ENCODE measurements around the gene DBNDD1. TPM values are rescaled to one million over a fixed set of nuclear protein-coding genes. Genes with fewer than 3 reads are reported as not detected.

The DBNDD1 gene
- polyA plus RNA-seq, 1 of the 3 experiments (the other 2 are of a cell fraction) = 27.9 TPM

- no peak overlapping the region for H3K9ac ChIP-seq
- H2AFZ ChIP-seq (ENCODE audit: low read depth) = no peak overlapping the region
- 89% methylated on average over 15 of the region's 15 CpGs for WGBS (ENCODE audit: low lambda C conversion rate)
- no peaks in the 10 kb centered on the region for H3K27me3 ChIP-seq (ENCODE audit: insufficient read depth)
- H4K20me1 ChIP-seq (ENCODE audit: insufficient read depth) = no peaks in the 10 kb centered on the region
- H3F3A ChIP-seq (replicated peaks; ENCODE audit: insufficient read depth) = no peaks in the 10 kb centered on the region
- ChIA-PET CTCF (interaction anchor here (1.4 kb wide), 1 partner anchor 123 kb away, joined by 4 read pairs; no protein-coding TSS in a partner anchor), POLR2A (no interaction called here)
- H3K27ac ChIP-seq (ENCODE audit: low read depth in 2 of 2, low read length in 1 of 2) = no peak overlapping the region
- TF ChIP-seq, protein P1, sequence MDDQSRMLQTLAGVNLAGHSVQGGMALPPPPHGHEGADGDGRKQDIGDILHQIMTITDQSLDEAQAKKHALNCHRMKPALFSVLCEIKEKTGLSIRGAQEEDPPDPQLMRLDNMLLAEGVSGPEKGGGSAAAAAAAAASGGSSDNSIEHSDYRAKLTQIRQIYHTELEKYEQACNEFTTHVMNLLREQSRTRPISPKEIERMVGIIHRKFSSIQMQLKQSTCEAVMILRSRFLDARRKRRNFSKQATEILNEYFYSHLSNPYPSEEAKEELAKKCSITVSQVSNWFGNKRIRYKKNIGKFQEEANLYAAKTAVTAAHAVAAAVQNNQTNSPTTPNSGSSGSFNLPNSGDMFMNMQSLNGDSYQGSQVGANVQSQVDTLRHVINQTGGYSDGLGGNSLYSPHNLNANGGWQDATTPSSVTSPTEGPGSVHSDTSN (IDR thresholded peaks at IDR 0.05) = no peak
- TF ChIP-seq FOXJ3 (CRISPR knock-in tag; IDR thresholded peaks at IDR 0.05) = no peak
- H3K4me3 ChIP-seq (ENCODE audit: low read depth in 2 of 2, low read length in 1 of 2) = no peak overlapping the region
- H3K79me2 ChIP-seq (ENCODE audit: insufficient read depth) = peaks cover 14% of the 10 kb centered on the region
- no peak for DNase-seq
- no peak overlapping the region for H3K4me2 ChIP-seq
- no peaks in the 10 kb centered on the region for H3K9me2 ChIP-seq
- H3K9me3 ChIP-seq = no peaks in the 10 kb centered on the region
- H3K4me1 ChIP-seq (ENCODE audit: control insufficient read depth in 1 of 2, insufficient read depth in 2 of 2, low read depth in 1 of 2, low read length in 1 of 2) = no peaks in the 10 kb centered on the region
- peaks cover 49% of the 10 kb centered on the region in 2 experiments for H3K36me3 ChIP-seq (replicated peaks in 1 of 2; ENCODE audit: control insufficient read depth in 1 of 2, insufficient read depth in 2 of 2, low read length in 1 of 2)
Observed at GRCh38 chr16:89983536-89983935, 35.7 kb downstream of the DBNDD1 start.

GRCh38 chr16:89982318-89982717 lies 36.9 kb downstream of the DBNDD1 start:
- H3K36me3 ChIP-seq (replicated peaks in 1 of 2; ENCODE audit: control insufficient read depth in 1 of 2, insufficient read depth in 2 of 2, low read length in 1 of 2) = peaks cover 43 to 58% of the 10 kb centered on the region in 2 experiments
- DNase-seq = no peak
- H3K27ac ChIP-seq (ENCODE audit: low read depth in 2 of 2, low read length in 1 of 2) = no peak overlapping the region
- H4K20me1 ChIP-seq (ENCODE audit: insufficient read depth) = 0 out of 2 replicates have a peak, but pooled peaks cover 5% of the 10 kb centered on the region
- no peaks in the 10 kb centered on the region for H3K9me2 ChIP-seq
- H3K27me3 ChIP-seq (ENCODE audit: insufficient read depth) = no peaks in the 10 kb centered on the region
- H3K9me3 ChIP-seq = no peaks in the 10 kb centered on the region
- no peak overlapping the region for H3K4me2 ChIP-seq
- H3K9ac ChIP-seq = no peak overlapping the region
- H3F3A ChIP-seq (replicated peaks; ENCODE audit: insufficient read depth) = no peaks in the 10 kb centered on the region
- POLR2A ChIA-PET = no interaction called here
- no peak overlapping the region for H3K4me3 ChIP-seq (ENCODE audit: low read depth in 2 of 2, low read length in 1 of 2)
- H3K4me1 ChIP-seq (ENCODE audit: control insufficient read depth in 1 of 2, insufficient read depth in 2 of 2, low read depth in 1 of 2, low read length in 1 of 2) = no peaks in the 10 kb centered on the region
- 95% methylated on average over 9 of the region's 9 CpGs for WGBS (ENCODE audit: low lambda C conversion rate)
- CTCF ChIA-PET = interaction anchor here (1.3 kb wide), 1 partner anchor 37 kb away, joined by 3 read pairs; the partner anchor contains the start of gene DBNDD1
- peaks cover 26% of the 10 kb centered on the region for H3K79me2 ChIP-seq (ENCODE audit: insufficient read depth)
- H2AFZ ChIP-seq (ENCODE audit: low read depth) = no peak overlapping the region
- TF ChIP-seq FOXM1 (IDR thresholded peaks at IDR 0.05; ENCODE audit: low read depth) (no peak), MXI1 (IDR thresholded peaks at IDR 0.05; ENCODE audit: low read depth, low read length) (no peak), USF1 (IDR thresholded peaks at IDR 0.05; ENCODE audit: borderline replicate concordance, low read depth) (no peak), ELF1 (IDR thresholded peaks at IDR 0.05) (no peak), TEAD4 (IDR thresholded peaks at IDR 0.05; ENCODE audit: borderline replicate concordance, insufficient read depth) (no peak), TAF1 (IDR thresholded peaks at IDR 0.05; ENCODE audit: borderline replicate concordance, low read depth, low read length) (no peak), GATA2 (CRISPR knock-in tag; IDR thresholded peaks at IDR 0.05) (no peak), NFIC (IDR thresholded peaks at IDR 0.05; ENCODE audit: borderline replicate concordance) (no peak), CHD2 (IDR thresholded peaks at IDR 0.05; ENCODE audit: low read length, partially characterized antibody) (no peak), RCOR1 (IDR thresholded peaks at IDR 0.05; ENCODE audit: low read length) (no peak), RFX5 (IDR thresholded peaks at IDR 0.05; ENCODE audit: low read length) (no peak), NRF1 (IDR thresholded peaks at IDR 0.05; ENCODE audit: low read depth, low read length) (no peak), TCF12 (IDR thresholded peaks at IDR 0.05) (no peak), RXRA (IDR thresholded peaks at IDR 0.05; ENCODE audit: borderline replicate concordance, low read depth) (no peak)
- TF ChIP-seq, protein P2, sequence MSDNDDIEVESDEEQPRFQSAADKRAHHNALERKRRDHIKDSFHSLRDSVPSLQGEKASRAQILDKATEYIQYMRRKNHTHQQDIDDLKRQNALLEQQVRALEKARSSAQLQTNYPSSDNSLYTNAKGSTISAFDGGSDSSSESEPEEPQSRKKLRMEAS (IDR thresholded peaks at IDR 0.05; ENCODE audit: low read depth) = no peak
- TF ChIP-seq, protein P3, sequence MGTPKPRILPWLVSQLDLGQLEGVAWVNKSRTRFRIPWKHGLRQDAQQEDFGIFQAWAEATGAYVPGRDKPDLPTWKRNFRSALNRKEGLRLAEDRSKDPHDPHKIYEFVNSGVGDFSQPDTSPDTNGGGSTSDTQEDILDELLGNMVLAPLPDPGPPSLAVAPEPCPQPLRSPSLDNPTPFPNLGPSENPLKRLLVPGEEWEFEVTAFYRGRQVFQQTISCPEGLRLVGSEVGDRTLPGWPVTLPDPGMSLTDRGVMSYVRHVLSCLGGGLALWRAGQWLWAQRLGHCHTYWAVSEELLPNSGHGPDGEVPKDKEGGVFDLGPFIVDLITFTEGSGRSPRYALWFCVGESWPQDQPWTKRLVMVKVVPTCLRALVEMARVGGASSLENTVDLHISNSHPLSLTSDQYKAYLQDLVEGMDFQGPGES (IDR thresholded peaks at IDR 0.05; ENCODE audit: low read depth, low read length) = no peak

All from SK-N-SH (cell line).